Activated CD4-positive, alpha-beta memory T cell treated with anti-CD3 and anti-CD28 coated beads, Interleukin-2, amount 10 ng/mL, durations not matched to agents 7 days and 5 days (primary cell): Measurements from ENCODE around the gene CCNB3. TPM values are rescaled to one million over a fixed set of nuclear protein-coding genes. Genes with fewer than 3 reads are reported as not detected.

Experiments
- total RNA-seq, 2 experiments: library from RNA; stranded (reverse); gene quantifications; one replicate each; pipeline ENCODE4 v1.2.3, GENCODE V29; 2021

The CCNB3 gene
- total RNA-seq, 2 experiments from 2014 or later, result 0.98 to 1.2 TPM

Other genes with a start within 250 kb of the CCNB3 start
- gene AKAP4, start 3.8 kb upstream of the CCNB3 start, total RNA-seq, result not detected